DOHH2 (cell line): Measurements from ENCODE around the gene GFI1B.

Experiments
- H3F3A ChIP-seq: fragments of 200-600 bp; sonication (generic), shearing (Covaris generic); 2 replicates; pipeline ENCODE4 v1.6.0; 2016; ENCODE audit warnings: antibody characterized with exemption, mild to moderate bottlenecking; ENCODE audit not compliant: control insufficient read depth, insufficient read depth
- H3K27ac ChIP-seq: fragments of 200-600 bp; sonication (generic); 2 replicates; pipeline ENCODE4 v1.5.1; 2014; ENCODE audit warnings: low read depth, mild to moderate bottlenecking, low read length, moderate library complexity
- H3K27me3 ChIP-seq: fragments of 200-600 bp; sonication (generic); 2 replicates; pipeline ENCODE4 v1.6.1; 2014; ENCODE audit warnings: mild to moderate bottlenecking, low read length, mixed read lengths; ENCODE audit not compliant: control insufficient read depth
- H3K36me3 ChIP-seq: fragments of 200-600 bp; sonication (generic); 2 replicates; pipeline ENCODE4 v1.6.1; 2014; ENCODE audit warnings: mild to moderate bottlenecking, low read length, moderate library complexity, mixed read lengths; ENCODE audit not compliant: control insufficient read depth
- H3K4me1 ChIP-seq: fragments of 200-600 bp; sonication (generic); 2 replicates; pipeline ENCODE4 v1.6.1; 2014; ENCODE audit warnings: mild to moderate bottlenecking, low read length, mixed read lengths; ENCODE audit not compliant: control insufficient read depth
- H3K4me2 ChIP-seq: fragments of 200-600 bp; sonication (generic); 2 replicates; pipeline ENCODE4 v1.6.0; 2014; ENCODE audit warnings: mild to moderate bottlenecking, low read length, moderate library complexity
- H3K4me3 ChIP-seq: fragments of 200-600 bp; sonication (generic); 2 replicates; pipeline ENCODE4 v1.5.1; 2014; ENCODE audit warnings: mild to moderate bottlenecking, low read length, mixed read lengths
- H3K79me2 ChIP-seq: fragments of 200-600 bp; sonication (generic); 2 replicates; pipeline ENCODE4 v1.6.1; 2014; ENCODE audit warnings: mild to moderate bottlenecking, low read length, mixed read lengths; ENCODE audit not compliant: control insufficient read depth
- H3K9me2 ChIP-seq: fragments of 200-600 bp; sonication (generic); replicated peaks from 2 replicates; pipeline ENCODE4 v1.6.1; 2014; ENCODE audit warnings: mild to moderate bottlenecking, low read length, mixed read lengths; ENCODE audit not compliant: control insufficient read depth
- H3K9me3 ChIP-seq: fragments of 200-600 bp; sonication (generic); 2 replicates; pipeline ENCODE4 v1.6.1; 2014; ENCODE audit warnings: antibody characterized with exemption, low read length, mixed read lengths; ENCODE audit not compliant: control insufficient read depth, insufficient read depth
- H4K20me1 ChIP-seq: fragments of 200-600 bp; sonication (generic); 2 replicates; pipeline ENCODE4 v1.6.0; 2014; ENCODE audit warnings: low read depth, mild to moderate bottlenecking, antibody characterized with exemption, low read length, moderate library complexity; ENCODE audit not compliant: control insufficient read depth, insufficient read depth
- CTCF ChIP-seq: fragments of 200-600 bp; sonication (generic); IDR thresholded peaks from one replicate; pipeline ENCODE4 v1.5.1; 2014; ENCODE audit warnings: antibody characterized with exemption, mild to moderate bottlenecking, low read depth, low read length; ENCODE audit not compliant: poor library complexity, severe bottlenecking
- EZH2phosphoT487 ChIP-seq: fragments of 200-600 bp; sonication (generic); IDR thresholded peaks from 2 replicates; pipeline ENCODE4 v1.6.1; 2017; ENCODE audit warnings: borderline replicate concordance, mild to moderate bottlenecking, antibody characterized with exemption, low read length, moderate library complexity, mixed read lengths

GFI1B gene

GRCh38 chr9:133032171-133032570, 53.7 kb downstream of the GFI1B start:
- TF ChIP-seq CTCF = no peak

GRCh38 chr9:133035669-133036068, 57.2 kb downstream of the GFI1B start:
- Histone ChIP-seq H3K27ac (no peak overlapping the region), H3K36me3 (peaks cover 35% of the 10 kb centered on the region), H3K9me2 (no peaks in the 10 kb centered on the region), H3K79me2 (peaks cover 97% of the 10 kb centered on the region), H3K4me3 (no peak overlapping the region), H3K9me3 (no peaks in the 10 kb centered on the region), H3F3A (no peaks in the 10 kb centered on the region), H3K27me3 (no peaks in the 10 kb centered on the region), H3K4me2 (no peak overlapping the region), H4K20me1 (no peaks in the 10 kb centered on the region), H3K4me1 (peaks cover 14% of the 10 kb centered on the region)
- no peak for TF ChIP-seq EZH2phosphoT487
- TF ChIP-seq CTCF = no peak

More at GRCh38 chr9:133032171-133032570, 53.7 kb downstream of the GFI1B start:
- Histone ChIP-seq H3K4me2 (peak overlapping the region; percentile 74), H3K27ac (no peak overlapping the region), H3K79me2 (peaks cover 82% of the 10 kb centered on the region), H3F3A (peaks cover 4% of the 10 kb centered on the region; the same call in 1 of the 2 replicates), H3K4me1 (peaks cover 32% of the 10 kb centered on the region), H3K9me2 (no peaks in the 10 kb centered on the region), H3K4me3 (peak overlapping the region; percentile 92), H3K9me3 (no peaks in the 10 kb centered on the region), H3K36me3 (peaks cover 35% of the 10 kb centered on the region), H4K20me1 (no peaks in the 10 kb centered on the region), H3K27me3 (no peaks in the 10 kb centered on the region)

GRCh38 chr9:133037775-133038515, 59.5 kb downstream of the GFI1B start:
- Histone ChIP-seq H3K36me3 (peaks cover 35% of the 10 kb centered on the region), H3K9me3 (no peaks in the 10 kb centered on the region), H3K4me2 (no peak overlapping the region), H3K4me1 (no peaks in the 10 kb centered on the region; the same call in none of the 2 replicates), H3K9me2 (no peaks in the 10 kb centered on the region), H3K27me3 (no peaks in the 10 kb centered on the region), H3K79me2 (peaks cover 89% of the 10 kb centered on the region), H3K4me3 (no peak overlapping the region), H3F3A (no peaks in the 10 kb centered on the region), H4K20me1 (no peaks in the 10 kb centered on the region), H3K27ac (no peak overlapping the region)
- TF ChIP-seq CTCF = no peak
- no peak for TF ChIP-seq EZH2phosphoT487
